ENCODE data around the gene EPB41L4A.

DNA sequence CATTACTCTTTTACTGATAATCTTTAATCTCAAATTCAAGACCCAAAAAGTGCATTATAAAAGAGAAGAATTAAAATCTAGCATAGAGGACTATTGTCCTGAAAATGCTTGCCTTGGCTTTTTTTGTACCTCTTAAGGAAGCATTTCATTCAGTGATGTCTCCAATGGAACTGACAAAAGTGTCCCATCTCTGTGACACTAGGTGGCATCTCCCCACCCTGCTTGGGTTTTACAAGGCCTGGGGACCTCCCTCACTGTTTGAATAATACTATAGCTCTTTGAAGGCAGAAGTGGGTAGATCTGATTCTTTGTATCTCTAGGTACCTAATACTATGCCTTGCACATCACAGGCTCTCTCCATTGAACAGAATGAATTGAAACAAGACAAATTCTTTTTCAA is 180.6 kb downstream of the EPB41L4A start:
- TF ChIP-seq, protein P1, sequence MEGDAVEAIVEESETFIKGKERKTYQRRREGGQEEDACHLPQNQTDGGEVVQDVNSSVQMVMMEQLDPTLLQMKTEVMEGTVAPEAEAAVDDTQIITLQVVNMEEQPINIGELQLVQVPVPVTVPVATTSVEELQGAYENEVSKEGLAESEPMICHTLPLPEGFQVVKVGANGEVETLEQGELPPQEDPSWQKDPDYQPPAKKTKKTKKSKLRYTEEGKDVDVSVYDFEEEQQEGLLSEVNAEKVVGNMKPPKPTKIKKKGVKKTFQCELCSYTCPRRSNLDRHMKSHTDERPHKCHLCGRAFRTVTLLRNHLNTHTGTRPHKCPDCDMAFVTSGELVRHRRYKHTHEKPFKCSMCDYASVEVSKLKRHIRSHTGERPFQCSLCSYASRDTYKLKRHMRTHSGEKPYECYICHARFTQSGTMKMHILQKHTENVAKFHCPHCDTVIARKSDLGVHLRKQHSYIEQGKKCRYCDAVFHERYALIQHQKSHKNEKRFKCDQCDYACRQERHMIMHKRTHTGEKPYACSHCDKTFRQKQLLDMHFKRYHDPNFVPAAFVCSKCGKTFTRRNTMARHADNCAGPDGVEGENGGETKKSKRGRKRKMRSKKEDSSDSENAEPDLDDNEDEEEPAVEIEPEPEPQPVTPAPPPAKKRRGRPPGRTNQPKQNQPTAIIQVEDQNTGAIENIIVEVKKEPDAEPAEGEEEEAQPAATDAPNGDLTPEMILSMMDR (IDR thresholded peaks at IDR 0.05), result no peak
- no peak for TF ChIP-seq ZFX (IDR thresholded peaks at IDR 0.05; ENCODE audit: borderline replicate concordance)
